Fibroblast of villous mesenchyme (primary cell): ENCODE data around the gene MYH14. TPM values are rescaled to one million over a fixed set of nuclear protein-coding genes. Genes with fewer than 3 reads are reported as not detected.
A peak's percentile ranks its signal among the peaks of the same experiment; 100 is the strongest.
"Not testable (repeated sequence)": the region's sequence is repeated elsewhere in the genome, so short reads cannot be mapped to it uniquely, and the experiment has no call there.

Experiments used
- DNase-seq: peaks from one replicate; pipeline ENCODE4 v3.0.0-alpha.2; 2010; ENCODE audit warnings: low read depth
- H3K4me3 ChIP-seq: 2 replicates; pipeline ENCODE4 v1.5.1; 2011; ENCODE audit warnings: low read depth, mild to moderate bottlenecking, low read length
- CTCF ChIP-seq: IDR thresholded peaks from 2 replicates; pipeline ENCODE4 v1.5.1; 2012; ENCODE audit warnings: low read depth, mild to moderate bottlenecking, low read length; ENCODE audit not compliant: insufficient read depth
- total RNA-seq: library from RNA; depleted of rRNA; stranded (reverse); fragments of >200 nt; gene quantifications from 2 replicates; pipeline ENCODE4 v1.2.3, GENCODE V29; 2012

Gene MYH14
- total RNA-seq, 1 donor, result not detected

GRCh38 chr19:50333235-50333736, 129.9 kb downstream of the MYH14 start:
- peak overlapping the region; percentile 46 for H3K4me3 ChIP-seq
- peak; percentile 42 for DNase-seq
- TF ChIP-seq CTCF, result no peak

- no peak for DNase-seq
- TF ChIP-seq CTCF, result no peak
- H3K4me3 ChIP-seq, result peak overlapping the region; percentile 46
Measured at GRCh38 chr19:50333737-50334617, 130.6 kb downstream of the MYH14 start.

- DNase-seq, result no peak
- TF ChIP-seq CTCF, result no peak
- H3K4me3 ChIP-seq, result no peak overlapping the region
Measured at GRCh38 chr19:50334741-50335421, 131.5 kb downstream of the MYH14 start.

- DNase-seq, H3K4me3 ChIP-seq: not testable (repeated sequence)
Measured at GRCh38 chr19:50337031-50337430, 133.6 kb downstream of the MYH14 start.

GRCh38 chr19:50340331-50340730, 136.9 kb downstream of the MYH14 start:
- H3K4me3 ChIP-seq, result no peak overlapping the region
- DNase-seq, result no peak
- TF ChIP-seq CTCF, result no peak

- no peak for TF ChIP-seq CTCF
- H3K4me3 ChIP-seq, result no peak overlapping the region
- DNase-seq, result no peak
Measured at GRCh38 chr19:50341091-50341564, 137.7 kb downstream of the MYH14 start.

GRCh38 chr19:50344661-50345318, 141.4 kb downstream of the MYH14 start:
- TF ChIP-seq CTCF, result no peak
- no peak for DNase-seq
- H3K4me3 ChIP-seq, result no peak overlapping the region

GRCh38 chr19:50347089-50347581, 143.7 kb downstream of the MYH14 start:
- not testable (repeated sequence) for DNase-seq, H3K4me3 ChIP-seq
